Measurements from ENCODE around the gene STX10. TPM values are rescaled to one million over a fixed set of nuclear protein-coding genes. Genes with fewer than 3 reads are reported as not detected.

The STX10 gene
- total and polyA plus RNA-seq, 2 donors (not counting 1 experiment from before 2014, with no cell fraction given) = 48.9 to 69.2 TPM

GRCh38 chr19:13095934-13096927 lies 53.9 kb downstream of the STX10 start:
- H3K4me2 ChIP-seq (ENCODE audit: extremely low read depth, insufficient read depth, low read length) = no peak overlapping the region
- H4K20me1 ChIP-seq (ENCODE audit: control insufficient read depth, extremely low read depth, insufficient read depth, low read length) = no peaks in the 10 kb centered on the region
- peaks cover 4% of the 10 kb centered on the region for H3K4me1 ChIP-seq (ENCODE audit: control insufficient read depth, extremely low read depth, insufficient read depth, low read length)
- H3K9me3 ChIP-seq (ENCODE audit: control insufficient read depth, insufficient read depth, low read depth, low read length) = no peaks in the 10 kb centered on the region
- no peaks in the 10 kb centered on the region for H3K27me3 ChIP-seq (ENCODE audit: control insufficient read depth, insufficient read depth, low read length)
- no peak for TF ChIP-seq EZH2 (IDR thresholded peaks at IDR 0.05; ENCODE audit: low read length, missing control alignments)
- TF ChIP-seq CTCF (conservative IDR thresholded peaks at IDR 0.05 in 1 of 2, IDR thresholded peaks at IDR 0.05 in 1 of 2; ENCODE audit: low read depth in 1 of 2, low read length in 2 of 2) = no peak
- no peak overlapping the region for H3K4me3 ChIP-seq (replicated peaks in 1 of 4; ENCODE audit: control extremely low read depth in 1 of 4, insufficient read depth in 1 of 4, low read depth in 3 of 4, low read length in 4 of 4)
- no peak overlapping the region for H3K9ac ChIP-seq (ENCODE audit: insufficient read depth, low read length)
- no peak overlapping the region for H2AFZ ChIP-seq (ENCODE audit: low read length)
- no peak for DNase-seq (ENCODE audit: low read depth in 2 of 2)
- H3K79me2 ChIP-seq (ENCODE audit: control insufficient read depth, insufficient read depth, low read length) = peaks cover 1% of the 10 kb centered on the region
- H3K36me3 ChIP-seq (ENCODE audit: control insufficient read depth, insufficient read depth, low read length) = peaks cover 5% of the 10 kb centered on the region
- H3K27ac ChIP-seq (ENCODE audit: insufficient read depth, low read length) = no peak overlapping the region

- no peak for TF ChIP-seq CTCF (conservative IDR thresholded peaks at IDR 0.05 in 1 of 2, IDR thresholded peaks at IDR 0.05 in 1 of 2; ENCODE audit: low read depth in 1 of 2, low read length in 2 of 2)
- no peak for TF ChIP-seq EZH2 (IDR thresholded peaks at IDR 0.05; ENCODE audit: low read length, missing control alignments)
- peaks cover 8% of the 10 kb centered on the region for H3K4me1 ChIP-seq (ENCODE audit: control insufficient read depth, extremely low read depth, insufficient read depth, low read length)
- no peak overlapping the region for H2AFZ ChIP-seq (ENCODE audit: low read length)
- no peak overlapping the region for H3K9ac ChIP-seq (ENCODE audit: insufficient read depth, low read length)
- no peak overlapping the region for H3K4me3 ChIP-seq (replicated peaks in 1 of 4; ENCODE audit: control extremely low read depth in 1 of 4, insufficient read depth in 1 of 4, low read depth in 3 of 4, low read length in 4 of 4)
- peaks cover 1% of the 10 kb centered on the region for H3K79me2 ChIP-seq (ENCODE audit: control insufficient read depth, insufficient read depth, low read length)
- H3K36me3 ChIP-seq (ENCODE audit: control insufficient read depth, insufficient read depth, low read length) = peaks cover 5% of the 10 kb centered on the region
- H3K9me3 ChIP-seq (ENCODE audit: control insufficient read depth, insufficient read depth, low read depth, low read length) = no peaks in the 10 kb centered on the region
- H3K4me2 ChIP-seq (ENCODE audit: extremely low read depth, insufficient read depth, low read length) = no peak overlapping the region
- no peak for DNase-seq (ENCODE audit: low read depth in 2 of 2)
- H3K27me3 ChIP-seq (ENCODE audit: control insufficient read depth, insufficient read depth, low read length) = no peaks in the 10 kb centered on the region
- no peak overlapping the region for H3K27ac ChIP-seq (ENCODE audit: insufficient read depth, low read length)
- no peaks in the 10 kb centered on the region for H4K20me1 ChIP-seq (ENCODE audit: control insufficient read depth, extremely low read depth, insufficient read depth, low read length)
These were observed 54.8 kb downstream of the STX10 start for GRCh38 chr19:13095393-13095784.

GRCh38 chr19:13094771-13095392 lies 55.3 kb downstream of the STX10 start:
- peaks cover 4% of the 10 kb centered on the region for H3K36me3 ChIP-seq (ENCODE audit: control insufficient read depth, insufficient read depth, low read length)
- H3K9me3 ChIP-seq (ENCODE audit: control insufficient read depth, insufficient read depth, low read depth, low read length) = no peaks in the 10 kb centered on the region
- peaks cover 8% of the 10 kb centered on the region for H3K4me1 ChIP-seq (ENCODE audit: control insufficient read depth, extremely low read depth, insufficient read depth, low read length)
- H3K79me2 ChIP-seq (ENCODE audit: control insufficient read depth, insufficient read depth, low read length) = peaks cover 1% of the 10 kb centered on the region
- no peaks in the 10 kb centered on the region for H4K20me1 ChIP-seq (ENCODE audit: control insufficient read depth, extremely low read depth, insufficient read depth, low read length)
- H2AFZ ChIP-seq (ENCODE audit: low read length) = no peak overlapping the region
- TF ChIP-seq CTCF (conservative IDR thresholded peaks at IDR 0.05 in 1 of 2, IDR thresholded peaks at IDR 0.05 in 1 of 2; ENCODE audit: low read depth in 1 of 2, low read length in 2 of 2) = no peak
- no peak overlapping the region for H3K27ac ChIP-seq (ENCODE audit: insufficient read depth, low read length)
- H3K27me3 ChIP-seq (ENCODE audit: control insufficient read depth, insufficient read depth, low read length) = no peaks in the 10 kb centered on the region
- H3K9ac ChIP-seq (ENCODE audit: insufficient read depth, low read length) = no peak overlapping the region
- no peak overlapping the region for H3K4me3 ChIP-seq (replicated peaks in 1 of 4; ENCODE audit: control extremely low read depth in 1 of 4, insufficient read depth in 1 of 4, low read depth in 3 of 4, low read length in 4 of 4)
- H3K4me2 ChIP-seq (ENCODE audit: extremely low read depth, insufficient read depth, low read length) = no peak overlapping the region
- DNase-seq (ENCODE audit: low read depth in 2 of 2) = no peak

All from fibroblast of lung (primary cell).